IPS-NIHi11 (cell line): ENCODE measurements around the gene CD36.

Experiments used
- DNase-seq: peaks from one replicate; pipeline ENCODE4 v3.0.0; 2012; ENCODE audit warnings: mixed read lengths, low spot score

Gene CD36

DNA sequence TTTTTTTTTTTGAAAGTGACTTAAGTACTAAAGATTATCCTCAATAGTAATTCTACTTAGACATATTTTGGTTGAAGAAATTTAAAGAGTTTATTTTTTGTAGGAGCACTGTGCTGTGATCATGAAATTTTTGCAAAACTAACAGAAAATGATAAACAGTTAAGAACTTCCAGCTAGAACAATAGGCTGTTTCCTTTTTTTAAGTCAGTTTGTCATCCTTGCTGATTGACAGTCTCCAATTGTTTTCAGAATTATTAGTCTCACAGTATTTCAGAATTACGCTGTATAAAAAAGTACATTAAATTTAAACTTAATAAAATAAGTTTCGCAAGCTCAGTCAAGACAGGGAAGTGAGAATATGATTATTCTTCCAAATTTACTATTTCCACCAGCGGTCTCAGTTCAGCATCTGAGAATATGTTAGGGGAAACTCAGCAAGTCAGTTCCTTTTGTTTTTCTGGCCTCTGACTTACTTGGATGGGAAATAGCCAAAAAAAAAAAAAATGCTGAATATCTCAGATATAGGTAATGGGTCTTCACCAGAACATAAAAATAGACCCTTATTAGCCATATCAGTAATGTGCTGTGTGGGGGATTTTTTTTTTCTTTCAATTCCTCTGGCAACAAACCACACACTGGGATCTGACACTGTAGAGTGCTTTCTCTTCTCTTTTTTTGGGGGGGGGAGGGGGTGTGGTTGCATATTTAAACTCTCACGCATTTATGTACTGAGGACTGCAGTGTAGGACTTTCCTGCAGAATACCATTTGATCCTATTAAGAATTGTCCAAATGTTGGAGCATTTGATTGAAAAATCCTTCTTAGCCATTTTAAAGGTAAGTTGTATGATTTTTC lies at the start of gene CD36:
CD36 (plus strand) TSS at position 732 of the 855 bp plus-strand sequence. CDS start 8,099 bp downstream, outside the sequence.
- no peak for DNase-seq

DNA sequence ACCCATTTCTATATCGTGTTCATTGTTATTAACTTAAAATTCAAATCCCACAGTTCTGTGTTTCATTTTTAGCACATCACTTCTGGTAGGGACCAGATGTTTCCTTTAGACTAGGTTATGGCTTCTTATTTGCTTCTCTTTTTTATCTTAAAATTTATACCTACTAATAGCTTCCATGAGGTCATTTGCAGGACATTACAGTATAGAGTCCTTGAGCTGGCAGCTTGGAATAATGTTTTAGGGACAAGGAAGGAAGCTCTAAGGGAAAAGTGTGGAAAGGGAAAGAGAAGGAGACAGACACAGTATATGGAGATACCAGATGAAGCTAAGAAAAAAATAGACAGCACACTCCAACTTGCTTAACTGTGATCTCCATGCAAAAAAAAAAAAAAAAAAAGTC lies 48.8 kb upstream of the CD36 start:
- DNase-seq, result no peak

GRCh38 chr7:80591654-80592053 lies 46.8 kb upstream of the CD36 start:
- no peak for DNase-seq

DNA sequence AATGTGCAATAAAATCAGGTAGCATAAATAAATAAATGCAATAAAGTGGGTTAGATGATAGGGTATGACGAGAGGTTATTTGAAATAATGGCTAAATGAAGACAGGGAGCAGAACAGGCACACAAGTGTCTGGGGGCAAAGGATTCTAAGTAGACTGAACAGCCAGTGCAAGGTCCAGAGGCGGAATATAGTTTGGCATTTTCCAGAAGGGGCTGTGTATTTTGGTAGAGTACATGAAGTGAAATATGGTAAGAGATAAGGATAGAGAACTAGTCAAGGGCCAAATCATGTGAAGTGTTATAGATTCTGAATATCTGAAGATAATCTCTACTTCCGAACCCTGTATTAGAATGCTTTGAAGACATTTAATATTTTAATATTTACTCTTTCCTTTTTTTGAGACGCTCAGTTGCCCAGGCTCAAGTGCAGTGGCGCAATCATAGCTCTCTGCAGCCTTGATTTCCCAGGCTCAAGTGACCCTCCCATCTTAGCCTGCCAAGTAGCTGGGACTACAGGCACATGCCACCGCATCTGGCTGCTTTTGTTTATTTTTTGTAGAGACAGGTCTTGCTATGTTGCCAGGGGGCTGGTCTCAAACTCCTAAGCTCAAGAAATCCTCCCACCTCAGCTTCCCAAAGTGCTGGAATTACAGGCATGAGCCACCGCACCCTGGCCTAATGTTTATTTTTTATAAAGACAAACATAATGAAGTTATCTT lies 44.4 kb upstream of the CD36 start:
- DNase-seq, result no peak

DNA sequence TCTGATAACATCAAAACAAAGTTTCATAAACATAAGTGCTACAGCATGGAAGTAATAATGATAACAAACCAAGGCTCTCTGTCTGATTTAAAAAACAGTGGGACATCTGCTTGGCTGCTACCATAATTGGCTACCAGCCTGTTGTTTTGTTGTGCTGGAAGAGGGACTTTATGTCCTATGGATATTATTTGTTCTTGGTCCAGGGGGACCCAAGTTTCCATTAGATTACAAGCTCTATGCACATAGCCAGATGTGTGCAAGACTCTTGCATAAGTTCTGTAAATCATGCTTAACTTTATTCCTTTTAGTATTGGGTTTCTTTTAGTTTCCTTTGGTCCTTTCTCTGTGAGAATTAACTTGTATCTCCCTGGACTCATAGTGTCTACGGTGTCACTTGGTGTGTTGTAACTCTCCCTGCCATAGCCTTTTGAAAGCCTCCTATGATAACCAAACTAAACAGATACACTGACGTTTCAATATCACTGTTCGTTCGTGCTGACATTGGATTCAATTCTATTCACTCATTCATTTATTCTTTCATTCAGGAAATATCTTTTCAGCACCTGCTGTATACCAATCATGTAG lies 41.4 kb upstream of the CD36 start:
- DNase-seq, result no peak

GRCh38 chr7:80597875-80598274 lies 40.6 kb upstream of the CD36 start:
- DNase-seq, result no peak

- DNase-seq, result no peak
These were observed 38.4 kb upstream of the CD36 start for GRCh38 chr7:80600046-80600445.

GRCh38 chr7:80601999-80602398 lies 36.4 kb upstream of the CD36 start:
- DNase-seq, result no peak

GRCh38 chr7:80603940-80604339 lies 34.5 kb upstream of the CD36 start:
- DNase-seq, result no peak

- DNase-seq, result no peak
These were observed 34.0 kb upstream of the CD36 start for GRCh38 chr7:80604436-80604835.

DNA sequence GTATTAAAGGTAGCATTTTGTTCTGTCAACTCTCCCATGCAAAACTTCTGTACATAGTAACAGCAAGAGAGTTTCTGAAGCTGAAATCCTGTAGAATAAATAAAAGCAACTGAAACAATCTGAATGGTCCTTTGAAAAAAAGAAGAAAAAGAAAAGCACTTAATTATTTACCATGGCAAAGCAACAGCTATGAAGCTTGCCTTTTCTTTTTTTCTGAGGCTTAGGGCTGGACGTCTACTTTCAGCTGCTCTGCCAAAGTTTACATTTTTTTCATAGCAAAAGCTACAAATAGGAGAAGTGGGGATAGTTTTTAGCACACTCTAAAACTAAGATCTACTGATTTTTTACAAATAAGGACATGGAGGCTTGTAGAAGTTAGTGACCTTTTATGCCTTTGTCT lies 31.3 kb upstream of the CD36 start:
- DNase-seq, result no peak

- no peak for DNase-seq
These were observed 30.1 kb upstream of the CD36 start for GRCh38 chr7:80608336-80608735.

DNA sequence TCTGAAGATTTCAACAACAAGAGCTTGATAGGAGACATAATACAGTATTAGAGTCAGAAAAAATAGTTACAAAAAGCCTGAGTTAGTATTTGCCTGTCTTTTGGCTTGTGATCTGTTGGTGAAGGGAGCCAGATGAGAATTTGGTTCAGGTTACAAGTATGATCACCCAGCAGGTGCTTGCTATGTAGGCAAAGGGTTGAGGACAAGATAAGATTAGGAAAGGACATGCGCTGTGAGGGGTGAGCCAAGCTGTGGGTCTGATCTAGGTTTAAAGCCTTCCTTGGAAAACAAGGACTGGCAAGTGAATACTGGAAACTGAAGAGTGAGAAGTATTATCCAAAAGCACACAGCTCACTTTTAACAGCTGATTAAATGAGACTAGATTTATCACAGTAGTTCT lies 28.7 kb upstream of the CD36 start:
- DNase-seq, result no peak

- DNase-seq, result no peak
These were observed 27.1 kb upstream of the CD36 start for GRCh38 chr7:80611353-80611752.

GRCh38 chr7:80611779-80612178 lies 26.7 kb upstream of the CD36 start:
- no peak for DNase-seq

DNA sequence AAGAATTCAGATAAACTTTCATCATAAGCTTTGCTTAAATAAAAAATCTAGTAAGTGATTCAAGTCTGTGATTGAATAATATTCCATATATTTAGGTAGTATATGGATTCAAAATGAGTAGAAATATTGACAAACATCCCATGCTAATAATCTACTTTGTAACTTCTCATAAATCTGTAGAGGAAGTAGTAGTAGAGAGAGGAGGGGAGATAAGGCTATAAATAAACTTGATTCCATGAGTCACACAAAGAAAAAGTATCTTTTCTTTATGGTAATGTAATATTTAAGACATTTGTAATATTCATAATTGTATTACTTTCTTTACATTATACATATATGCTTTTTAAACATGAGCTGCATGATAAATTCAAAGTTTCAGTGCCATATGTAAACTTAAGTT lies 25.6 kb upstream of the CD36 start:
- DNase-seq, result no peak

DNA sequence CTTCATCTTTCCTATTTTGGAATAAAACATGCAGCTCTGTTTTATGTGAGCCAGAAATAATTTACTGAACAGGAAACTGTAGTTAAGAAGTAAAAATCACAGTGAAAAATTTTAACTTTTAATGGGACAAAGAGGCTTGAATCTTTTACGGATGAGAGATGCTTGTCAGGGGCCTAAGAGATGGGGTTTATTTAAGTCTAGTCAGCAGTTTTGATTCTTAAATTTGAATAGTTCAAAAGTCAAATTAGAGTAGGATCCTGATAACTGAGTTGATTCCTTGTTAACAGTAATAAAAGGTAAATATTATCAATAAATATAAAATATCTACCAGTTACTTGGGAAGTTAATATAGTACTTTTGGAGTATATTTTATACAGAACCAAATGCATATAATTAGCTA lies 24.9 kb upstream of the CD36 start:
- DNase-seq, result no peak

DNA sequence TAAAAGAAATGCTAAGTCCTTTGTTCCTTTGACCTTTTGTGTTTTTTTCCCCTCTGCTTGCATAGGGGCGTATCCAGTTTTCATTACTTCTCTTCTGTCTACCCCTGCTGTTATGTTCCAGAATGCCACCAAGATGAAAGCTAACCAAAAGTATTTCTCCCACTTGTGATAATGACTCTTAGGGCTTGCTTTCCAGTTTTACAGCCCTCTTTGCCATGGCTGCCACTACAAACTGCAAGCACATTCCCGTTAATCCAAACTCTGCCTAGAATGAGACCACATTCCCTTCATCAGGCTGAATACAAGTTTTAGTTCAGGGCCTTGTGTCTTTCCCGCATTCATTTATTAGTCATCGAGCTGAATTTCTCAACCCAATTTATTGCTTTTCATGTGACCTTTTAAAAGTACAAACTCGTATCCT lies 23.6 kb upstream of the CD36 start:
- DNase-seq, result no peak

DNA sequence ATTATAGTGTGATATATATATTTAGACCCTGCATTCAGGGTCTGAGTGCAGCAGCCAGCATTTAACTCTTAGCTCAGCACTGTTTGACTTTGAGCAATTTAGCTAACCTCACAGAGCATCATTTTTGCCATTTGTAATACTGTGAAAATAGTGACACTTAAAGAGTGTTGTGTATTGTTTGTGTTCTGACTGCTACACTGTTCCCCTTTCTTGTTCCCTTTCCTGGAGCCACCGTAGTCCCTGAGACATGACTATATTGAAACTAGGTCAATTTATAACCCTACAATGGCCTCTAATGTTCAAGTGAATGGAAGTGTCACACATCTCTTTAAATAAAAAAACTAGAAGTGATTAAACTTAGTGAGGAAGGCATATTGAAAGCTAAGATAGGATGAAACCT lies 20.3 kb upstream of the CD36 start:
- DNase-seq, result no peak

GRCh38 chr7:80619741-80620140 lies 18.7 kb upstream of the CD36 start:
- DNase-seq, result no peak

GRCh38 chr7:80622541-80622940 lies 15.9 kb upstream of the CD36 start:
- DNase-seq, result no peak

DNA sequence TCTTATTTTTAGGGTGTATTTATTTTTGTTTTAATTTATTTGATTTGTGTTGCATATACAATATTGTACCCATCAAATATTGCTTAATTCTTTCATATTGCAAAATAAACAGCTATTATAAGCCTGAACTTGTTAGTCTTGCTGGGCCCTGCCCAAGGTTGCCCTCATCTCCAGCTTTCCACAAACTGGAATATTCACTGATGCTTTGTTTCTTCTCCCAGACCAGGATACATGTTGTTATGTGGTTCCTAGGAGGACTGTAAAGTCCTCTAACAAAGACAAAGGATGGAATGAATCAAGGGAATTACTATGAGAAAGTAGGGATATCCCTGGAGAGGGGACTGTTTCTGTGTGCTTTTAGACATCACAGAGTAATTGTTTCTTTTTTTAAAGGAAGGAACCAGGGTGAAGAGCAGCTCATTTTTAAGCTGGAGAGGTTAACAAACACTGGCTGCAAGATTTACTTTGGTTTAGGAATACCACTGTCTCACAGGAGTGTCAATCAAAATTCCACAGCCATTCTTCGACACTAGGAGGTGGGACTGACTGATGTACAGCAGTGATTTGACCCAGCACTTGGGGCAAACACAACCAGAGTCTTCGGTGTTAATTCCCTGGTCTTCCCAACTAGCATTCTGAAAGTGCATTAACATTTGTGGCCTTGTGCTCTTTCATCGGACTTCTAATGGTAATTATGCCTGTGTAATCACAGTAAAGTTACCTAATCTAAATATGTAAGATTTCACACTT lies 14.8 kb upstream of the CD36 start:
- peak; percentile 13 for DNase-seq
